Activated CD8-positive, alpha-beta memory T cell treated with anti-CD3 and anti-CD28 coated beads for 4 hours (primary cell): ENCODE results near the gene USB1.
"Not testable (repeated sequence)": the region's sequence is repeated elsewhere in the genome, so short reads cannot be mapped to it uniquely, and the experiment has no call there.

Source experiments
- DNase-seq, 2 donors: peaks; one replicate each; pipeline ENCODE4 v3.0.0-alpha.2; 2020; ENCODE audit warnings: low read depth in 2 of 2

The USB1 gene

DNA sequence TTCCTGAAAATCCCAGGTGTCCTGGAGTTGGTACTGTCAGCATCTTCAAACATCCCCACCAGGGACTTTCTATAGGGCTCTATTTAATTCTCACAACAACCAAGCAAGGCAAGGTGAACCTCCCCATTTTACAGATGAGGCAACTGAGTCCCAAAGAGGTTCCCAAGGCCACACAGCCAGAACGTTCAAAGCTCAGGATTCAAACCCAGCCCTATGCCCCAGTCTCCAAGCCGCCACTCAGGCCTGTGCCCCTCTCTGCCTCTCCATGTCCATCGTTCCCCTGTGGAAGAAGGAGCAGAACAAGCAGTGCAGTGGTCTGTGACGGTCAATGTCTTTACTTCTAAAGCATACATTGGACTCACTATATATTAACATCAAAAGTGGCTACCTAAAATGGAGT is 6.8 kb upstream of the USB1 start:
- DNase-seq = no peak

DNA sequence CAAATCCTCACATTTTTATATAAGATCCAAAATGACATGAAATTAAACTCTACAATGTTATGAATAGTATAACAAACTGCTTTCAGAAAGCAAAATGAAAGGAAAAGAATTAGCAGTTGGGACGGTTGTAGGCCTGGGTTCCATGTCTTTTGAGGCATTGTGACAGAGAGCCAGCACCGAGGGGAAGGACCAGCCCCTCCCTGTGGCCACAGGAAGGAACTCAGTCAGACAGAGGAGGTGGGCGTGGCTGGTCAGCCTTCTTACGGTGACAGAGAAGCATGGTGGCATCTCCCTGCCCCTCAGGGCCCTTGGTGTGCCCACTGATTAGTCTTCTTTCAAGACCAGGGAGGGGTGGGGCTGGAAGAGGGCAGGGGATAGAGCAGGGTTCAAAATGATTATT is 6.4 kb upstream of the USB1 start:
- no peak for DNase-seq

DNA sequence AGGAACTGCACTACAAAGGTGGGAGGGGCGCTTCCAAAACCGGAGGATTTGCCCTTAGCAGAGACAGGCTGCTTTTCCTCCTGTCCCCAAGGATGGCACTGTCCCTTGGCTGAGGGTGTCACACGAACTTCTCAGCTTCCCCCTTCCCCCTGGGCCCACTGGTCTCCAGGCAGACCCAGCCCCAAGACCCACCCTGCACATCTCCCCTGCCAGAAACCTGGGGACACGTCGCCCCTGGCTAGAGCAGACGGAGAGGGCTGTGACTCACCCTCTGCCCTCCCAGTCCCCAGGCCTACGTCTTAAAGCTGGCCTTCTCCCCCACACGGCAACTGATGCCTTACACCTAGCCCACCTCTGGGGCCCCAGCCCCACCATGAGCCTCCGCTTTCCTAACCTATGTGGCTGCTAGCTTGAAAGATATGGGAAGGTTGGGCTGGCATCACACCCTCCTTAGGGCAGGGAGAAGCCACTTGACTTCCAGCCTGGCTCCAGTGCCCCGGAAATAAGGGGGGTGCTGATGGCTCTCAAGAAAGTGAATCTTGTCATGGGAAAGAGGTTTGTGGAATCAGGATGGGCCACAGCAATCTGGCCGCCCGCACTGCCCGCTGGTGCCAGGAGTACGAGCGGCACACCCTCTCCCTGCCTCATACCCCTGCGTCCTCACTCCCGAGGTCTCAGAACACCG is 5.3 kb upstream of the USB1 start:
- no peak for DNase-seq

DNA sequence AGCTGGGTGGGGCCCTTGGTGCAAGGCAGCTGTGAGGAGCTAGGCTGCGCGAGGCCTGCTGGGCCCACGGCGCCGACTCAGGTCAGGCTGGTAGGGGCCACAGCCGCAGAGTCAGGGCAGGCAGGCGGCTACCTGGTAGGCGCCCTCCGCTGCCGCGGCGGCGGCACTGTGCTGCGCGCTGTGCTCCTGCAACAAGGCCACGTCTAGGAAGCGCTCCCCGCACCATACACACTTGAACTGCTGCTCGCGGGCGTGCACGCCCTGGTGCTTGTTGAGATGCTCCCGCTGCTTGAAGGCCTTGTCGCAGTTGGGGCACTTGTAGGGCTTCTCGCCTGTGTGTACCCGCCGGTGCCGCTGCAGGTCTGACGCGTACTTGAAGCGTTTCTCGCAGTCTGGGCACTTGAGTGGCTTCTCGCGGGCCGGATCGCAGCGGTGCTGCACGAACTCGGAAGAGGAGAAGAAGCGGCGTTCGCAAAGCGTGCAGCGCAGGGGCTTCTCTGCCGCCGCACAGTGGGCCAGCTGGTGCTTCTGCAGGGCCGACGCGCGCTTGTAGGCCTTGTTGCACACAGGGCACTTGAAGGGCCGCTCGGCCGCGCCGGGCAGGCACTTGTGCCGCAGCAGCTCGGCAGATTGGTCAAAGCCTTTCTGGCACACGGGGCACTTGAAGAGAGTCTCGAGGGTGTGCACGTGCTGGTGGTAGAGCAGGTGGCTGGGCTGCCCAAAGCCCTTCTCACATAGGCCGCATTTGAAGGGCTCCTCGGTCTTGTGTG is 4.6 kb upstream of the USB1 start:
- no peak for DNase-seq

DNA sequence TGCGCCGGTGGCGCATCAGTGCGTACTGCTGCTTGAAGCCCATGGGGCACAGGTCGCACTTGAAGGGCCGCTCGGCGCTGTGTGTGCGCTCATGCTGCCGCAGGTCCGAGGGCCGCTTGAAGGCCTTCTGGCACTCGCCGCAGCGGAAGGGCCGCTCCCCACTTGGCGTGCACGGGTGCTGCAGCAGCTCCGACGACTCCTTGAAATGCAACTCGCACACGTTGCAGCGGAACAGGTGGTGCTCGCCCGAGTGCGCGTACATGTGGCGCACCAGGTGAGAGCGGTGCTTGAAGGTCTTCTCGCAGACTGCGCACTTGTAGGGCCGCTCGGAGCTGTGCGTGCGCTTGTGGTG is 4.1 kb upstream of the USB1 start:
- no peak for DNase-seq

DNA sequence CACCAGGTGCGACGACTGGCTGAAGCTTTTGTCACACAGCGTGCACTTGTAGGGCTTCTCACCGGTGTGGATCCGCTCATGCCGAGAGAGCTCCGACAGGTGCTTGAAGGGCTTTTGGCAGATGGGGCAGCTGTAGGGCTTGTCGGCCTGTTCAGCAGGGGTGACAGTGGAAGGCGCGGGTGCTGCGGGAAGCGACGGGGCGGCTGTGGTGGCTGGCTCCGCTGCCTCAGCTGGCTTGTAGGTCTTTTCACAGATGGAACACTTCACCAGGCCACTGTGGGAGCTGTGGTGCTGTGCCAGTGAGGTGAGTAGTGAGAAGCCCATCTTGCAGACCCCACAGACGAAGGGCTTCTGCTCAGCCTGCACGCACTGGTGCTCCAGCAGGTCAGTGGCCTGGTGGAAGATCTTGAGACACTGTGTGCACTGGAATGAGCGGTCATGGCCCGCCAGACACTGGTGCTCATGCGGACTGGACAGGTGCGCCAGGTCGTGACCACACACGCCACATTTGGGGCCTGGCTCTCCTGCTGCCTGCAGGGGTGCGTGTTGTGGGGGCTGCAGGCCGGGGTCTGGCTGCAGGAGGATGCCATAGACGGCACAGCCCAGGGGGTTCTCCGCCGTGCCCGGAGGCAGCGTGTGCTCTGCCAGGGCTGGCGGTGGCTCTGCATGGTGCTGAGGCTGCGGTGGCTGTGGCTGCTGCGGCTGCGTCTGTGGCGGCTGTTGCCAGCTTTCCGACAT is 3.5 kb upstream of the USB1 start:
- no peak for DNase-seq

DNA sequence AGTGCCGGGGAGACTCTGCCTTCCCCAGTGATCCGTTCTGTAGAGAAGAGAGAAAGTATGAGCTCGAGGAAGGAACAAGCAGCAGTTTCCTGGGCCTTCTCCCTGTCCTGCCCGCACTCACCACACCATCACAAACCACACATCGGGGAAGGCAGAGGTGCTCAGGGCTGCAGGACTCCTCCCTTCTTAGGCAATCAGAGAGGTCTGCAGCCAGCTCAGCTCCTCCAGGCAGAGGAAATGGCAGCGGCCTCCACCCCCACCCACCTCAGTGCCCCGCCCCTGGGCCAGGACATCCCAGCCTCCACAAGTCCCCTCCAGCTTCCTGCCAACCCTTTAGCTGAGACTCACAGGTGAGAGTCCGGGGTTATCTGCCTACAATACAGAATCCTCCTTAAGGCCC is 2.7 kb upstream of the USB1 start:
- DNase-seq = no peak

DNA sequence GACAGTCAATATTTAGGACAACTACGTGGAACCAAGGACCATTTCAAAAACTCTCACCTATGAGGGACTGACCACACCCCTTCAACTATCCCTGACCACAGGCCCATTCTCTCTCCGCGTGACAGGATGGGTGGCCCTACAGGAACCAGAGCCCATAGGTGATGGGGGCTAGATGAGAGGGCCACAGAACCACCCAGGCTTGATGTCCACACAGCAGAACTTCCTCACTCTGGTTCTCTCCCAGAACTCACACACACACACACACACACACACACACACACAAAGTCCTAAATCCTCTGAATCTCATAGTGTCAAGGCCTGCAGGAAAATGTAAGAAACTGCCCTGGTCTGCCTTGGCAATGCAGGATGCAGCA is 2.2 kb upstream of the USB1 start:
- no peak for DNase-seq

DNA sequence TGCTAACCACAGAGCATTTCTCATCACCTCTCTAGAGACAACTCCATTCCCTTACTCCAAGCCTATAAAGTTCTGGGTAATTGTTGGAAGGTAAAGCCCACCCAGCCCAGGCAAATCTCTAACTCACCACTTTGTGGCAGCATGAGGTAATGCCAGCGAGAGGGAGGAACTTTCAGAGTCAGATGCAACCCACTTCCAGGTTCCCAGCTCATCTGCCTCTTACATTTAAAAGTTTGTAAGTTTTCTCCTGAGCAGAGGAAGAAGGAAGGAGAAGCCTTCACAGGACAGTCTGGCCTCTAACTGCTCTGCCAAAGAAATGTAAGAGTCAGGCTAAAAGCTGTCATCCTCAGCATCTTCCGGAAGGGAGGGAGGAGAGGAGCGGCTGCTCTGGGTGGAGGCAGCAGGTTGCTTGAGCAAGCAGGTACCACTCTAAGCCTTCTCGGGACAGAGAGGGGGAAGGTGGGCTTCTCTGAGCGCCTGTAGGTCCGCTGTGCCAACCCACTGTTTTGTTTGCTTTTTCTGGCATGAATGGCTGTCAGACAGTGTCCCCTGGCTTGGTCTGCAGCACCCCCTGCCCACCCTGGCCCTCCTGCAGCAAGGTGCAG is 1.7 kb upstream of the USB1 start:
- no peak for DNase-seq

DNA sequence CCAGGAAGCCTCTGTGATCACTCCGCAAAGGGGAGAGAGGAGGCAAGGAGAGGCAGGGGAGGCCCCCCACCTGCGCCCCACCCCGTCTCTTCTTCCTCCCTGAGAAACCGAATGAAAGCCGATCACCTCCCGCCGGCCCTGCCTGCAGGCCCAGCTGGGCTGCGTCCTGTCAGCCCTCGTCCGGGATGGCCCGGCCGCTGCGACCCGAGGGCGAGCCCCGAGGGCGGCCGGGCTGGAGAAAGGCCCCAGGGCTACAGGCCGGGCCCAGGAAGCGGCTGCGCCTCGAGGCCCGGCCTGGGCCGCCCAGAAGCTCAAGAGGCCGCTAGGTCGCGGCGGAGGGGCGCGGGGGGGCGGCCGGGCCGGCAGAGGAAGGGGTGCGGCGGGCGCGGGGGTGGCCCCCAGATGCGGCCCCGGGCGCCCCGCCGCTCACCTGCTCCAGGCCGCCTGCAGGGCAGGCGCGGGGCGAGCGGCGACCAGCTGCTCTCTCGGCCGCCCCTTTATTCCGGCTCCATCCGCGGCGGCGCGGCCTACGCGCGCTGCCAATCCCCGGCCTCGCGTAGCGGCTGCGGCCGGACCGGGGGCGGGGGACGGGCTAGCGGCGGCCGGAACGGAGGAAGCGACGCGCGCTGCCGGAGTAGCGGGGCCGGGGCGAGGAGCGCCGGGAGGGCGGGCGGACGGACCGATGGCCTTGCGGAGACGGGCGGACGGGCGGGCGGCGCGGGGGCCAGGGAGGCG is 1.1 kb upstream of the USB1 start, which contains the start of gene ZNF319:
TSS of gene ZNF319 (minus strand) at position 702 of the 735 bp plus-strand sequence. CDS start 2,407 bp downstream, outside the sequence.
- DNase-seq = no peak

DNA sequence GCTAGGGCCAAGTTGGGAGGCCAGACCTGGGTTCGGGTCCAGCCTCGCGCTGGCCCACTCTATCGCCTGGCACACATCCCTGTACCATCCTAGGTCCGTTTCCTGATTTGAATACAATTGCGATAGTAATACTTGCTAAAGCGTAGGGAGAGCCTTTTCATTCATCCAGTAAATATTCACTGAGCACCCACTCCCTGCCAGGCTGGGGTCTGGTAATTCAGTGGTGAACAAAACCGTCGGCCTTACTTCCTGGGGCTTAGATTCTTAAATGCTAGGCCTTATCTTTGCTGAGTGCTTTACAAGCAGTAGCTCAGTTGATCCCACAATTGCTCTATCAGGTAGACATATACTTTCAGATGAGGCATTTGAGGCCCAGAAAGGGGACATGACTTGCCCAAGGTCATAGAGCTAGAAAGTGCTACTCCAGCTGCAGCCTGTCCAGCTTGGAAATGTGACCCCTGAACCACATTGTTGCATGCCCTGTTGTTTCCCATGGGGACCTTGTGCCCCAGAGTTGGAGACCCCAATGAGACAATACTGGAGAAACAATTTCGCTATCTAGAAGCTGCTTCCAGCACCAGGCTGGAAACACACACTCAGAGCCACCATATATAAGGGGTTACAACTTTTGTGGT is 691 bp downstream of the USB1 start:
- no peak for DNase-seq

DNA sequence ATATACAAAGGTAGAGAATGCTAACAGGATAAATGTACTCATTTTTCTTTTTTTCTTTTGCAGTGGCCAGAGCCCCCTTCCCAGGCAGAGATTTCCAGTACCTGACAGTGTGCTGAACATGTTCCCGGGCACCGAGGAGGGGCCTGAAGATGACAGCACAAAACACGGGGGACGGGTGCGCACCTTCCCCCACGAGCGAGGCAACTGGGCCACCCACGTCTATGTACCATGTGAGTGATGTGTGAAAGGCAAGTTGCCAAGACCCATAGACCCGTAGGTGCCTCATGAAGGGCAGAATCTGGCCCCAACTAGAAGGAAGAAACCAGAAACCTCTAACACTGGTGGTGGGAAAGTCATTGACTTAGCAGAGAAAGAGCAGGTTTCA is 1.2 kb downstream of the USB1 start:
- DNase-seq = no peak

DNA sequence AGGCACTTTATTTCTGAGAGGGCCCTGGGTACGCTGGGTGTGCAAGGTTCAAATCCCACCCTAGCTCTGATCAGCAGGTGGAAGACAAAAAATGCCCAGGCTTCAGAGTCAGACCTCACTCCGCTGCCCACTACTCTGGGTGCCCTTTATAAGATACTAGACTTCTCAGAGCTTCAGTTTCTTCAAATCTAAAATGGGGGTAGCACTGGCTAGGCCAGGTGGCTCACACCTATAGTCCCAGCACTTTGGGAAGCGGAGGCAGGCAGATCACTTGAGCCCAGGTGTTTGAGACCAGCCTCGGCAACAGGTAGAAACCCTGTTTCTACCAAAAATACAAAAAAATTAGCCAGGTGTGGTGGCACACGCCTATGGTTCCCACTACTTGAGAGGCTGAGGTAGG is 1.7 kb downstream of the USB1 start:
- no peak for DNase-seq

DNA sequence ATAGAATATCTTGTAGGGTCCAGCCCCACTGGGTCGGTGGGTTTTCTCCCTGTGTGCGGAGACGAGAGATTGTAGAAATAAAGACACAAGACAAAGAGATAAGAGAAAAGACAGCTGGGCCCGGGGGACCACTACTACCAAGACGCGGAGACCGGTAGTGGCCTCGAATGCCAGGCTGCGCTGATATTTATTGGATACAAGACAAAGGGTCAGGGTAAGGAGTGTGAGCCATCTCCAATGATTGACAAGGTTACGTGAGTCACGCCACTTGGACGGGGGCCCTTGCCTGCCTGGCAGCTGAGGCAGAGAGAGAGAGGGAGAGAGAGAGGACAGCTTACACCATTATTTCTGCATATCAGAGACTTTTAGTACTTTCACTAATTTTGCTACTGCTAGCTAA is 3.5 kb downstream of the USB1 start:
- DNase-seq = not testable (repeated sequence)

DNA sequence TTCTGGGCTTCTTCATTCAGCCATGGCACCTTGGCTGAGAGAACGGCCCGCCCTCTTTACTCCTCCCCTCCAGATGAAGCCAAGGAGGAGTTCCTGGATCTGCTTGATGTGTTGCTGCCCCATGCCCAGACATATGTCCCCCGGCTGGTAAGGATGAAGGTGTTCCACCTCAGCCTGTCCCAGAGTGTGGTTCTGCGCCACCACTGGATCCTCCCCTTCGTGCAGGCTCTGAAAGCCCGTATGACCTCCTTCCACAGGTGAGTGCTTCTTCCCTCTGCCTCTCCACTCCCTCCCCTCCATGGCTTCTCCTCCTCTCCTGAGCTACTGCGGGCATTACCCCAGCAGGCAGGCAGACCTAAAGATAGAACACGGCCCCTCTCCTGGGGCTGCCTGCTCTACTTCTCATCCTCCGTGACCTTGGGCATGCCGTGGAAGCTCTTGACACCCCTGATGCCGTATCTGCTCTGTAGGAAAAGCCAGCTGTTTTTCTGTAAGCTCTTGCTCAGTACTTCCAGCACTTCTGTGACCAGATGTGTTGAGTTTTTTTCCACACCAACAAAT is 8.7 kb downstream of the USB1 start:
- no peak for DNase-seq

DNA sequence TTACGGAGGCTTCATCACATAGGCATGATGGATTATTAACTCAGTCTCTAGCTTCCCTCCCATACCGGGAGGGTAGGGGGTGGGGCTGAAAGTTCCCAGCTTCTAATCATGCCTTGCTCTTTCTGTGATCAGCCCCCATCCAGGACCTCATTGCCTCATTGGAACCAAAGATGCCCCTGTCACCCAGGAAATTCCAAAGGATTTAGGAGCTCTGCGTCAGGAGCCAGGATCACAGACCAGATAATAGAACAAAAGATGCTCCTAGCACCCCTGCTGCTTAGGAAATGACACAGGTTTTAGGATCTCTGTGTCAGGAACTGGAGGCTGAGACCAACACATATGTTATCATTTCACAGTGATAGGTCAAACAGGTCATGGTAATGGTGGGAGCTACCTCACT is 9.7 kb downstream of the USB1 start:
- DNase-seq = no peak

DNA sequence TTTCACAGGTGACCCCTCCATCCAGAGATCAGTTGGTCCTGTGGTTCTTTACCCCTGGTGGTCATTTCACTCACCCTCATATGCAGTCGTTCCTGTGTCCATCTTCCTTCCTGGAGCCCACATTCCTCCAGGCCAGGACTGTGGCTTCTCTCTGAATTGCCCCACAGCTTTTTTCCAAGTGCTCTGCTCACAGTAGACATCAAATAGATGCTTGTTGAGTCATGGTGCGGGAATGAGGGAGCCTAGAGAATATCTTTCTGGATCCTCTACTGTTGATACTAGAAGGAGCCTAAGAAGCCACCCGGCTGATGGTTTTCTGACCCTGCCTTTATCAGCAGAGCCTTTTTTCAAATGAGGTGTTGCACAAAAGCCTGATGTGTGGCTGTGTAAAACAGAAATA is 10.4 kb downstream of the USB1 start:
- no peak for DNase-seq

DNA sequence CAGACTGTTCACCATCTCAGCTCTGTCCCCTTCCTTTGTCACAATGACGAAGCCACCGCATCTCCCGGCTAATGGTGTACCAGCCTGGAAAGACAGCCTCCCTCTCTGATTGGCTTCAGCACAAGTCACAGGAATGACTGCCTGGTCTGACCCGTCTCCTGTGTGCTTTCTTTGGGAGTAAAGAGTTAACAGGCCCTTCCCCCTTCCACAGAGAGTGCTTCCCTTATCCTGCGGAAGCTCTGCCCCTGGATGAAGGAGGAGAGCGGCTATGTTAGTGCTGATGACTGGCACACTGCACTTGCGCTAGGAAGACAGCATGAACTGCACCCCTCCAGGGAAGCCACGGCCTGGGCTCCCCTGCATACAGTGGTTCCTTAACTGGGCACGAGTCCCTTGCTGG is 11.3 kb downstream of the USB1 start:
- no peak for DNase-seq

DNA sequence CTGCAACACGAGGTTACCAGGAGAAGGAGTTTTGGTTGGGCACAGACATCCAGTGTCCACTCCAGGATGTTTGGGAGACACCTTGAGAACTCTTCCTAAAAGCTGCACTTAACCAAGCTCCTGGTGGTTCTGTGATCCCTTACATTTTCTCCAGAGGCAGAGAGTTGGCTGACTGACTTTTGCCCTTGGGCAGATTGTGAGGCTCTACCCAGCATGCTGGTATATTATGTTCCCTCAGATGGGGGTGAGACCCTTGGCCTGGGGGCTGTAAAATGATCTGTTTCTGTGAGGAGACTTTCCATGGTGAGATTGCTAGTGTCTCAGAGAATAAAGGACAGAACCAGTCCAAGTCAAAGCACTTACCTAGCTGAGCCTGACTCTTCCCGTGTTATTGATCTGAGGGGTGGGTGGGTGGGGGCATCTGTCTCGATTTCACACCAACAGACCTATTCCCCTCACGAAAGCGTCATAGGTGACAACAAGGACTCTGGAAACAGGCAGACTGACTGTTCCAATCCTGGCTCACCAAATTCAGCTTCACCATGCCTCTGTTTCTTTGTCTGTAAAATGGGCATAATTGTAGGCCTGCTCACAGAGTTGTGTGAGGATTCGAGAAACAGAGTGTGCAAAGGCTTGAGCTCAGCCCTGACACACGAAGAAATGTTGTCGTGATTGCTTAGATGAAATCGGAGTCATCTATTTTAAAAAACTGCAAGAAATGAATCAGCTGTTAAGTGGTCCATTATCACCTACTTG is 12.2 kb downstream of the USB1 start:
- no peak for DNase-seq

DNA sequence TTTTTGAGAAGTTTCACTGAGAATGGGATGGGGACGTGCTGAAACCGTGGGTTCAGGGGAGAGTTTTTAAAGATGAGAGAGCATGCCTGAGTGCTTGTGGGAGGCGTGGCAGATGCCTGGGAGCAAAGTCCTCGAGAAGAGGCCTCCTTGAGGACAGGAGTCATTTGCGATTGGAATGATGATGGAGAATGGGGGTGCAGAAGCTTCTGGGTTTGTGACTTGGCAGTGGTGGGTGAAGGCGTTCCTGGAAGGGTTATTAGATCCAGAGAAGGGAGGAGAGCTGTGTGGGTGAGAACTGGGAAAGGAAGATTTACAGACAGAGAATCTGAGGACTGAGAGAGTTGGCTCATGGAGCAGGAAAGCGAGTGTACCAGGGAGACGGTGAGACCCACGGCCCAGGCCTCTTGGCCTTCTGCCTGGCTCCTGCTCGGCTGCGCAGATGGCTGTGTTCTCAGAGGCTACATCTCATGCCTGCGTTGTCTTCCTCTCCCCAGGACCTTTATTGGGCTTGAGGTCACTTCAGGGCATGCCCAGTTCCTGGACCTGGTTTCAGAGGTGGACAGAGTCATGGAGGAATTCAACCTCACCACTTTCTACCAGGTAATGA is 15.7 kb downstream of the USB1 start:
- no peak for DNase-seq
